Measurements from ENCODE around the gene ZNF648.

GRCh38 chr1:182069028-182069466, 7.5 kb upstream of the ZNF648 start:
- peak; percentile 27 to 78 (median 53) for TF ChIP-seq CTCF (IDR thresholded peaks at IDR 0.05)
- TF ChIP-seq POLR2A (IDR thresholded peaks at IDR 0.05): no peak
- TF ChIP-seq EP300 (IDR thresholded peaks at IDR 0.05; ENCODE audit: low read depth): no peak

Data from transverse colon (tissue), 3 donors.